B cell (primary cell): Measurements from ENCODE around the gene CRISPLD2. TPM values are rescaled to one million over a fixed set of nuclear protein-coding genes. Genes with fewer than 3 reads are reported as not detected.

ENCODE experiments used
- ATAC-seq: fragments of 200-7000 bp; cut with Tn5 transposase; one replicate; pipeline ENCODE4 v1.10.0; 2021; ENCODE audit warnings: low read depth, mild to moderate bottlenecking, moderate number of reproducible peaks, moderate library complexity
- CTCF ChIA-PET: fragments of 350-600 bp; sonication (Branson Sonifier 250); formaldehyde crosslinking; loops from one replicate; lab custom pipeline; 2021; ENCODE audit warnings: antibody characterized with exemption, inconsistent platforms; lab: Charles Lee
- POLR2A ChIA-PET: fragments of 350-600 bp; sonication (Branson Sonifier 250); formaldehyde crosslinking; loops from one replicate; lab custom pipeline; 2021; ENCODE audit warnings: antibody characterized with exemption; lab: Charles Lee
- DNase-seq: peaks from one replicate; pipeline ENCODE4 v3.0.0; 2013
- H2AFZ ChIP-seq: 2 replicates; pipeline ENCODE4 v1.6.1; 2012; ENCODE audit warnings: mild to moderate bottlenecking, low read depth, low read length; ENCODE audit not compliant: insufficient read depth, poor library complexity, severe bottlenecking
- H3K27ac ChIP-seq, 2 donors: 1 replicate in 1 of 2; 2 replicates in 1 of 2; pipeline ENCODE4 v1.5.1; 2012 to 2013; ENCODE audit warnings: low read length in 2 of 2, mild to moderate bottlenecking in 2 of 2, moderate library complexity in 1 of 2
- H3K27me3 ChIP-seq, 4 experiments: fragments of 200-600 bp in 1 of 4; sonication (generic) in 1 of 4; replicated peaks in 1 of 4; 1 replicate in 2 of 4; 2 replicates in 2 of 4; pipeline versions ENCODE4 v1.6.1 to v1.7.0; 2013 to 2016; ENCODE audit warnings: low read length in 3 of 4, mild to moderate bottlenecking in 2 of 4, mixed read lengths in 1 of 4, moderate library complexity in 1 of 4; ENCODE audit not compliant: insufficient read depth in 4 of 4, control insufficient read depth in 3 of 4; ENCODE audit errors: control extremely low read depth in 1 of 4
- H3K36me3 ChIP-seq, 2 experiments: replicated peaks in 1 of 2; 1 replicate in 1 of 2; 2 replicates in 1 of 2; pipeline versions ENCODE4 v1.6.1 to v1.7.1; 2013; ENCODE audit warnings: low read length in 1 of 2; ENCODE audit not compliant: insufficient read depth in 2 of 2, control insufficient read depth in 1 of 2; ENCODE audit errors: control extremely low read depth in 1 of 2, extremely low read depth in 1 of 2
- H3K4me1 ChIP-seq, 2 donors: fragments of 200-600 bp in 1 of 2; sonication (generic) in 1 of 2; 1 replicate in 1 of 2; 2 replicates in 1 of 2; pipeline versions ENCODE4 v1.5.1 to v1.6.1; 2013 to 2017; ENCODE audit warnings: low read length in 2 of 2; ENCODE audit not compliant: control insufficient read depth in 2 of 2, insufficient read depth in 2 of 2
- H3K4me2 ChIP-seq: replicated peaks from 2 replicates; pipeline ENCODE3; 2012; ENCODE audit warnings: mild to moderate bottlenecking, low read depth, low read length; ENCODE audit not compliant: poor library complexity, severe bottlenecking
- H3K4me3 ChIP-seq, 5 experiments: fragments of 200-600 bp in 1 of 5; sonication (generic) in 1 of 5; 1 replicate in 3 of 5; 2 replicates in 2 of 5; pipeline versions ENCODE4 v1.5.1 to v1.7.0; 2011 to 2016; ENCODE audit warnings: low read length in 4 of 5, mild to moderate bottlenecking in 4 of 5, low read depth in 2 of 5, control low read depth in 1 of 5, moderate library complexity in 1 of 5; ENCODE audit not compliant: insufficient read depth in 1 of 5; ENCODE audit errors: control extremely low read depth in 1 of 5, extremely low read depth in 1 of 5
- H3K79me2 ChIP-seq: fragments of 200-600 bp; sonication (generic); one replicate; pipeline ENCODE4 v1.6.0; 2016; ENCODE audit warnings: low read length; ENCODE audit not compliant: control insufficient read depth, insufficient read depth
- H3K9ac ChIP-seq: fragments of 200-600 bp; sonication (generic); 2 replicates; pipeline ENCODE4 v1.6.1; 2017; ENCODE audit warnings: mild to moderate bottlenecking, low read length, moderate library complexity
- H3K9me3 ChIP-seq, 3 donors: one replicate each; pipeline versions ENCODE4 v1.6.1 to v1.7.1; 2013; ENCODE audit warnings: low read length in 2 of 3; ENCODE audit not compliant: control insufficient read depth in 2 of 3, insufficient read depth in 1 of 3; ENCODE audit errors: control extremely low read depth in 1 of 3
- H4K20me1 ChIP-seq: 2 replicates; pipeline ENCODE4 v1.6.0; 2012; ENCODE audit warnings: mild to moderate bottlenecking, low read length; ENCODE audit not compliant: insufficient read depth, control insufficient read depth, poor library complexity, severe bottlenecking
- H3K27ac Mint-ChIP-seq: one replicate; pipeline ENCODE4 v1.8.0; 2021; ENCODE audit warnings: mixed read lengths
- H3K27me3 Mint-ChIP-seq: one replicate; pipeline ENCODE4 v1.8.0; 2021; ENCODE audit warnings: mixed read lengths
- H3K4me1 Mint-ChIP-seq: one replicate; pipeline ENCODE4 v1.8.0; 2021; ENCODE audit warnings: mixed read lengths
- H3K4me3 Mint-ChIP-seq: one replicate; pipeline ENCODE4 v1.8.0; 2021; ENCODE audit warnings: mixed read lengths
- H3K9me3 Mint-ChIP-seq: one replicate; pipeline ENCODE4 v1.8.0; 2022; ENCODE audit warnings: mixed read lengths; ENCODE audit not compliant: insufficient read depth
- CTCF ChIP-seq: fragments of 200-600 bp; IDR thresholded peaks from one replicate; pipeline ENCODE4 v1.8.0; 2022; ENCODE audit warnings: antibody characterized with exemption, mild to moderate bottlenecking
- EZH2 ChIP-seq: IDR thresholded peaks from 2 replicates; pipeline ENCODE4 v1.6.1; 2012; ENCODE audit warnings: borderline replicate concordance, low read depth, mild to moderate bottlenecking, moderate library complexity, low read length; ENCODE audit not compliant: insufficient read depth, poor library complexity, severe bottlenecking
- WGBS: methylation state at CpG from one replicate; pipeline ENCODE4 v1.1.5; 2013; ENCODE audit warnings: missing lambda C conversion rate; ENCODE audit not compliant: insufficient coverage; 5-methylcytosine and 5-hydroxymethylcytosine counted together
- intact Hi-C: fragments of 100-400 bp; cut with micrococcal nuclease; formaldehyde crosslinking; loops from one replicate; pipeline ENCODE4 v1.10.0; 2022
- polyA plus RNA-seq: library from polyadenylated mRNA; depleted of rRNA; stranded (reverse); fragments of >200 nt; gene quantifications from 2 replicates; pipeline ENCODE4 v1.2.3, GENCODE V29; 2012
- total RNA-seq, 2 donors: library from RNA; stranded (reverse); fragments of 120-200 nt in 1 of 2; gene quantifications; 1 replicate in 1 of 2; 2 replicates in 1 of 2; pipeline versions ENCODE4 v1.2.3 to v1.2.4, GENCODE V29; 2013 to 2022

CRISPLD2 gene
- total and polyA plus RNA-seq, 2 donors (not counting 1 experiment from before 2014, with no cell fraction given) = 0.25 to 0.37 TPM

GRCh38 chr16:84850714-84851113 lies 30.9 kb downstream of the CRISPLD2 start:
- ATAC-seq = no peak
- no peak overlapping the region for H3K4me3 Mint-ChIP-seq
- intact Hi-C loops = no loop called here

More at GRCh38 chr16:84850714-84851113, 30.9 kb downstream of the CRISPLD2 start:
- H3K4me2 ChIP-seq = no peak overlapping the region
- no peaks in the 10 kb centered on the region for H3K79me2 ChIP-seq
- DNase-seq = no peak
- no peaks in the 10 kb centered on the region for H3K9me3 Mint-ChIP-seq
- no peaks in the 10 kb centered on the region for H3K27me3 ChIP-seq
- no peaks in the 10 kb centered on the region for H4K20me1 ChIP-seq
- no peak overlapping the region for H3K4me3 ChIP-seq
- H3K9ac ChIP-seq = no peak overlapping the region
- H3K36me3 ChIP-seq = no peaks in the 10 kb centered on the region
- POLR2A ChIA-PET = no interaction called here
- peaks cover 21% of the 10 kb centered on the region for H3K27me3 Mint-ChIP-seq
- H3K27ac Mint-ChIP-seq = no peak overlapping the region
- peaks cover 0 to 12% (median 0%) of the 10 kb centered on the region in 3 donors for H3K9me3 ChIP-seq
- no peak for TF ChIP-seq EZH2
- no peak for TF ChIP-seq CTCF
- 94% methylated on average over 5 of the region's 6 CpGs for WGBS
- H3K4me1 ChIP-seq = no peaks in the 10 kb centered on the region
- no peak overlapping the region for H2AFZ ChIP-seq
- no peak overlapping the region for H3K27ac ChIP-seq
- CTCF ChIA-PET = no interaction called here
- no peaks in the 10 kb centered on the region for H3K4me1 Mint-ChIP-seq
